A549 (cell line): ENCODE measurements around the gene NUP188. TPM values are rescaled to one million over a fixed set of nuclear protein-coding genes. Genes with fewer than 3 reads are reported as not detected.
A peak's percentile ranks its signal among the peaks of the same experiment; 100 is the strongest.

ENCODE experiments used
- ATAC-seq, 2 experiments: fragments of 200-7000 bp in 1 of 2; fragments of >200 bp in 1 of 2; cut with Nextera tagmentation in 1 of 2; cut with Tn5 transposase in 1 of 2; 3 replicates each; pipeline versions ENCODE4 v1.8.0 to v1.9.1; 2018 to 2020; ENCODE audit warnings: mild to moderate bottlenecking in 1 of 2, moderate library complexity in 1 of 2
- CTCF ChIA-PET: fragments of 300-600 bp; sonication (Branson Sonifier 250); formaldehyde crosslinking; extraction: SDS; loops from one replicate; lab custom pipeline; 2021; ENCODE audit warnings: antibody characterized with exemption, inconsistent platforms; lab: Yijun Ruan, JAX
- POLR2A ChIA-PET: fragments of 350-600 bp; formaldehyde crosslinking; extraction: SDS; loops from one replicate; lab custom pipeline; 2021; ENCODE audit warnings: antibody characterized with exemption, inconsistent platforms; lab: Yijun Ruan, JAX
- DNase-seq, 2 experiments: peaks; one replicate each; pipeline versions ENCODE4 v3.0.0 to v3.0.0-alpha.2; 2011 to 2016; ENCODE audit warnings: low read depth in 1 of 2, low spot score in 1 of 2
- FAIRE-seq: peaks from 2 replicates; lab custom pipeline; 2011; peaks lifted over from hg19 to GRCh38; lab: Jason Lieb, UNC
- H3K27ac ChIP-seq, 2 experiments: fragments of >200 bp; sonication (Bioruptor Twin); formaldehyde crosslinking; 3 replicates each; pipeline ENCODE4 v1.5.1; 2016 to 2017
- H3K4me1 ChIP-seq: fragments of >200 bp; sonication (Bioruptor Twin); formaldehyde crosslinking; 3 replicates; pipeline ENCODE4 v1.6.1; 2016
- H3K4me2 ChIP-seq: fragments of >200 bp; sonication (Bioruptor Twin); formaldehyde crosslinking; 3 replicates; pipeline ENCODE4 v1.6.1; 2016
- H3K4me3 ChIP-seq: fragments of >200 bp; sonication (Bioruptor Twin); formaldehyde crosslinking; 3 replicates; pipeline ENCODE4 v1.5.1; 2016
- H3K9me3 ChIP-seq: fragments of >200 bp; sonication (Bioruptor Twin); formaldehyde crosslinking; 3 replicates; pipeline ENCODE4 v1.6.1; 2016
- CEBPB ChIP-seq, 2 experiments: fragments of >200 bp in 1 of 2; sonication (Bioruptor Twin) in 1 of 2; formaldehyde crosslinking in 1 of 2; IDR thresholded peaks; 2 replicates each; pipeline ENCODE4 v1.6.1; 2012 to 2016
- ESRRA ChIP-seq: fragments of 150-350 bp; IDR thresholded peaks from 2 replicates; pipeline ENCODE4 v1.6.1; 2014; ENCODE audit warnings: mild to moderate bottlenecking, low read length, borderline replicate concordance
- FOSB ChIP-seq: fragments of 250-450 bp; sonication (Bioruptor Pico); IDR thresholded peaks from 2 replicates; pipeline ENCODE4 v1.5.0; 2020; ENCODE audit warnings: mild to moderate bottlenecking, moderate library complexity
- FOSL2 ChIP-seq, 2 experiments: fragments of 450-650 bp in 1 of 2; fragments of >200 bp in 1 of 2; sonication (Bioruptor Twin) in 1 of 2; formaldehyde crosslinking; IDR thresholded peaks; 2 replicates each; pipeline versions ENCODE4 v1.5.0 to v1.6.1; 2016 to 2020; ENCODE audit warnings: mild to moderate bottlenecking in 1 of 2, moderate library complexity in 1 of 2
- MAFK ChIP-seq: fragments of 450-650 bp; IDR thresholded peaks from 2 replicates; pipeline ENCODE4 v1.6.1; 2014; ENCODE audit not compliant: partially characterized antibody
- NFE2L2 ChIP-seq: fragments of 150-350 bp; conservative IDR thresholded peaks from 2 replicates; pipeline ENCODE4 v1.6.1; 2014; ENCODE audit warnings: low read length
- PBX3 ChIP-seq: IDR thresholded peaks from 2 replicates; pipeline ENCODE4 v1.6.1; 2012
- RAD21 ChIP-seq, 2 experiments: fragments of >200 bp in 1 of 2; sonication (Bioruptor Twin) in 1 of 2; formaldehyde crosslinking in 1 of 2; IDR thresholded peaks in 1 of 2; conservative IDR thresholded peaks in 1 of 2; 2 replicates in 1 of 2; 3 replicates in 1 of 2; pipeline ENCODE4 v1.6.1; 2012 to 2018; ENCODE audit warnings: inconsistent platforms in 1 of 2
- SMC3 ChIP-seq: fragments of >200 bp; sonication (Bioruptor Twin); formaldehyde crosslinking; IDR thresholded peaks from 3 replicates; pipeline ENCODE4 v1.6.1; 2018; ENCODE audit warnings: inconsistent platforms
- TP53 ChIP-seq: fragments of 250-450 bp; sonication (Bioruptor Pico); IDR thresholded peaks from 2 replicates; pipeline ENCODE4 v1.5.0; 2021; ENCODE audit warnings: mild to moderate bottlenecking, moderate library complexity
- ZNF302 ChIP-seq: fragments of 250-450 bp; sonication (Bioruptor Pico); IDR thresholded peaks from 2 replicates; pipeline ENCODE4 v1.9.0; 2021; ENCODE audit warnings: inconsistent platforms, mild to moderate bottlenecking, moderate library complexity
- ZSCAN20 ChIP-seq: fragments of 250-450 bp; sonication (Bioruptor Pico); IDR thresholded peaks from 2 replicates; pipeline ENCODE4 v1.8.0; 2022; ENCODE audit warnings: mild to moderate bottlenecking, moderate library complexity
- WGBS: methylation state at CpG from one replicate; pipeline ENCODE4 v1.1.6; 2017; ENCODE audit errors: missing lambda C conversion rate; 5-methylcytosine and 5-hydroxymethylcytosine counted together
- polyA plus RNA-seq, 4 experiments: library from polyadenylated mRNA; depleted of rRNA in 3 of 4; stranded (reverse); fragments of >200 nt; fragmentation: RNase III in 1 of 4; extraction: RNeasy Plus Mini Kit Qiagen cat#74134 plus additional on column Dnase treatment in 1 of 4; gene quantifications; 2 replicates in 3 of 4; 3 replicates in 1 of 4; pipeline ENCODE4 v1.2.3, GENCODE V29; 2011 to 2017
- TF ChIP-seq, protein P1 (sequence below): fragments of 200-600 bp; sonication (generic); IDR thresholded peaks from 2 replicates; pipeline ENCODE4 v1.6.1; 2016; ENCODE audit warnings: antibody characterized with exemption, mild to moderate bottlenecking, moderate library complexity
- TF ChIP-seq, protein P2 (sequence below): fragments of 250-450 bp; sonication (Bioruptor Pico); IDR thresholded peaks from 2 replicates; pipeline ENCODE4 v1.5.0; 2021; ENCODE audit warnings: mild to moderate bottlenecking, moderate library complexity, borderline replicate concordance

The NUP188 gene
- polyA plus RNA-seq, 2 of the 4 experiments (the other 2 are of a cell fraction): 33.2 to 52.3 TPM

DNA sequence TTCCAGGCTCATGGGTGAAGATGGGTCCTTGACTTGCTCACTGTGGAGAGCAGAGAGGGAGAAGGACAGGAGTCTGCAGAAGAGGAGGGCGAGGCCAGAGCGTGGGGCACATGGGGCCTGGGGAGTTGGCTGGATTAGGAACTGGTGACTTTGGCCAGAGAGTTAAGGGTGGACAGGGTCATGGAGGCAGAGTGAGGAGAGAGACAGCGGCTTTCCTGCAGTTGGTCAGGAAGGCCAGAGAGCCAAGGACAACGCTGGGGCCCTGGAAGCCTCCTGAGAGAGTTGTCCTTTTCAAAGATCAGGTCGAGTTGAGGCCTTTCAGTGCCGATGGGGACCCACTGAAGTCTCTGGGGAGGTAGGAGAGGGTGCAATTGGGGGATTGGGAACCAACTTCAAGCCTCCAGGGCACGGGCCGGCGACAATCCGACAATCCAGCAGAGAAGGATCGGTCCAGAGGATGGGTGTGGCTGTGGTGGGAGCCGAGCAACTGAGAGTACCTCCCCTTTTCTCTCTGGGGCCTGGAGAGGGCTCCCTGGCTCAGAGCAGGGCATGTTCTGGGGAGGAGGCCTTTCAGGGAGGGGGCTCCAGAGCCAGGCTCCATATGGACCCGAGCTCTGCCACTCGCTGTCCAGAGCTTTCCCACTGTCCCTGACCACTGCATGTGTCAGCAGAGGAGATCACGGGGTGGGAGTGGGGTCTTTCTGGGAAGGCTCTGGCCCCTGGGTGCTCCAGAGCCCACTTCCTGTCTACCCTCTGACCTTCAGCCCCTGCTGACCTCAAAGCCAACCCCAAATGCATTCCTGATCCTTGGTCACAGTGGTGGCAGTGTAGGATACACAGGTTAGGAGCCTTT, 34.2 kb upstream of the NUP188 start:
- FAIRE-seq: no peak
- 45% methylated on average over 13 of the region's 15 CpGs for WGBS
- POLR2A ChIA-PET: interaction anchor here (1.0 kb wide), 1 partner anchor 34 kb away, joined by 3 read pairs; no protein-coding TSS in a partner anchor
- H3K9me3 ChIP-seq: no peaks in the 10 kb centered on the region
- peak in 1 of 2 experiments; percentile 57; a peak in 3 of 6 replicates for ATAC-seq
- H3K4me2 ChIP-seq: peak overlapping the region; percentile 79
- peak overlapping the region; percentile 91 to 97 for H3K27ac ChIP-seq
- H3K4me1 ChIP-seq: peaks cover 66% of the 10 kb centered on the region
- peak in 1 of 2 experiments; percentile 42 for DNase-seq
- H3K4me3 ChIP-seq: peak overlapping the region; percentile 21; the same call in 1 of the 3 replicates
- TF ChIP-seq MAFK: no peak
- no peak for TF ChIP-seq TP53 (CRISPR knock-in tag)
- TF ChIP-seq, protein P1, sequence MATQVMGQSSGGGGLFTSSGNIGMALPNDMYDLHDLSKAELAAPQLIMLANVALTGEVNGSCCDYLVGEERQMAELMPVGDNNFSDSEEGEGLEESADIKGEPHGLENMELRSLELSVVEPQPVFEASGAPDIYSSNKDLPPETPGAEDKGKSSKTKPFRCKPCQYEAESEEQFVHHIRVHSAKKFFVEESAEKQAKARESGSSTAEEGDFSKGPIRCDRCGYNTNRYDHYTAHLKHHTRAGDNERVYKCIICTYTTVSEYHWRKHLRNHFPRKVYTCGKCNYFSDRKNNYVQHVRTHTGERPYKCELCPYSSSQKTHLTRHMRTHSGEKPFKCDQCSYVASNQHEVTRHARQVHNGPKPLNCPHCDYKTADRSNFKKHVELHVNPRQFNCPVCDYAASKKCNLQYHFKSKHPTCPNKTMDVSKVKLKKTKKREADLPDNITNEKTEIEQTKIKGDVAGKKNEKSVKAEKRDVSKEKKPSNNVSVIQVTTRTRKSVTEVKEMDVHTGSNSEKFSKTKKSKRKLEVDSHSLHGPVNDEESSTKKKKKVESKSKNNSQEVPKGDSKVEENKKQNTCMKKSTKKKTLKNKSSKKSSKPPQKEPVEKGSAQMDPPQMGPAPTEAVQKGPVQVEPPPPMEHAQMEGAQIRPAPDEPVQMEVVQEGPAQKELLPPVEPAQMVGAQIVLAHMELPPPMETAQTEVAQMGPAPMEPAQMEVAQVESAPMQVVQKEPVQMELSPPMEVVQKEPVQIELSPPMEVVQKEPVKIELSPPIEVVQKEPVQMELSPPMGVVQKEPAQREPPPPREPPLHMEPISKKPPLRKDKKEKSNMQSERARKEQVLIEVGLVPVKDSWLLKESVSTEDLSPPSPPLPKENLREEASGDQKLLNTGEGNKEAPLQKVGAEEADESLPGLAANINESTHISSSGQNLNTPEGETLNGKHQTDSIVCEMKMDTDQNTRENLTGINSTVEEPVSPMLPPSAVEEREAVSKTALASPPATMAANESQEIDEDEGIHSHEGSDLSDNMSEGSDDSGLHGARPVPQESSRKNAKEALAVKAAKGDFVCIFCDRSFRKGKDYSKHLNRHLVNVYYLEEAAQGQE: no peak
- TF ChIP-seq RAD21 (conservative IDR thresholded peaks at IDR 0.05 in 1 of 2, IDR thresholded peaks at IDR 0.05 in 1 of 2): no peak
- no peak for TF ChIP-seq SMC3
- TF ChIP-seq PBX3: no peak
- TF ChIP-seq ESRRA: no peak
- TF ChIP-seq ZSCAN20 (CRISPR knock-in tag): no peak
- no peak for TF ChIP-seq ZNF302
- TF ChIP-seq NFE2L2: no peak
- no peak for TF ChIP-seq CEBPB (IDR thresholded peaks at IDR 0.05)
- TF ChIP-seq, protein P2, sequence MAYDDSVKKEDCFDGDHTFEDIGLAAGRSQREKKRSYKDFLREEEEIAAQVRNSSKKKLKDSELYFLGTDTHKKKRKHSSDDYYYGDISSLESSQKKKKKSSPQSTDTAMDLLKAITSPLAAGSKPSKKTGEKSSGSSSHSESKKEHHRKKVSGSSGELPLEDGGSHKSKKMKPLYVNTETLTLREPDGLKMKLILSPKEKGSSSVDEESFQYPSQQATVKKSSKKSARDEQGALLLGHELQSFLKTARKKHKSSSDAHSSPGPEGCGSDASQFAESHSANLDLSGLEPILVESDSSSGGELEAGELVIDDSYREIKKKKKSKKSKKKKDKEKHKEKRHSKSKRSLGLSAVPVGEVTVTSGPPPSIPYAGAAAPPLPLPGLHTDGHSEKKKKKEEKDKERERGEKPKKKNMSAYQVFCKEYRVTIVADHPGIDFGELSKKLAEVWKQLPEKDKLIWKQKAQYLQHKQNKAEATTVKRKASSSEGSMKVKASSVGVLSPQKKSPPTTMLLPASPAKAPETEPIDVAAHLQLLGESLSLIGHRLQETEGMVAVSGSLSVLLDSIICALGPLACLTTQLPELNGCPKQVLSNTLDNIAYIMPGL: no peak
- no peak for TF ChIP-seq FOSL2 (IDR thresholded peaks at IDR 0.05)
- TF ChIP-seq FOSL2 (CRISPR knock-in tag; IDR thresholded peaks at IDR 0.05): no peak
- CTCF ChIA-PET: interaction anchor here (0.9 to 4.3 kb wide), 8 partner anchors 7 to 50 kb away, joined by 3 to 37 read pairs (median 4); partner anchors contain the start of gene PHYHD1

- FAIRE-seq: no peak
- CTCF ChIA-PET: interaction anchor here (0.9 to 4.3 kb wide), 2 partner anchors 14 to 51 kb away, joined by 3 to 37 read pairs; no protein-coding TSS in a partner anchor
- peak overlapping the region; percentile 79 for H3K4me2 ChIP-seq
- WGBS: 81% methylated on average over 18 of the region's 23 CpGs
- TF ChIP-seq CEBPB (IDR thresholded peaks at IDR 0.05): 0 out of 4 replicates have a peak, but pooled peaks of 1 of the 2 experiments have one; percentile 34
- TF ChIP-seq FOSB (CRISPR knock-in tag): no peak
- H3K4me1 ChIP-seq: peaks cover 70% of the 10 kb centered on the region
- H3K4me3 ChIP-seq: no peak overlapping the region
- DNase-seq: no peak
- POLR2A ChIA-PET: no interaction called here
- H3K9me3 ChIP-seq: no peaks in the 10 kb centered on the region
- no peak for ATAC-seq
- H3K27ac ChIP-seq: peak overlapping the region; percentile 91 to 97
Observed at GRCh38 chr9:128913995-128914772, 33.3 kb upstream of the NUP188 start.
